PC-3 (cell line): ENCODE data around the gene FBXO34.

Experiments
- CTCF ChIP-seq: fragments of 300-600 bp; sonication (generic); conservative IDR thresholded peaks from 2 replicates; pipeline ENCODE4 v1.5.1; 2017; ENCODE audit warnings: antibody characterized with exemption, low read depth, mild to moderate bottlenecking, low read length
- EZH2 ChIP-seq: fragments of 300-600 bp; sonication (generic); IDR thresholded peaks from one replicate; pipeline ENCODE4 v1.6.1; 2017; ENCODE audit warnings: antibody characterized with exemption, mild to moderate bottlenecking, low read length; ENCODE audit not compliant: unreplicated experiment

DNA sequence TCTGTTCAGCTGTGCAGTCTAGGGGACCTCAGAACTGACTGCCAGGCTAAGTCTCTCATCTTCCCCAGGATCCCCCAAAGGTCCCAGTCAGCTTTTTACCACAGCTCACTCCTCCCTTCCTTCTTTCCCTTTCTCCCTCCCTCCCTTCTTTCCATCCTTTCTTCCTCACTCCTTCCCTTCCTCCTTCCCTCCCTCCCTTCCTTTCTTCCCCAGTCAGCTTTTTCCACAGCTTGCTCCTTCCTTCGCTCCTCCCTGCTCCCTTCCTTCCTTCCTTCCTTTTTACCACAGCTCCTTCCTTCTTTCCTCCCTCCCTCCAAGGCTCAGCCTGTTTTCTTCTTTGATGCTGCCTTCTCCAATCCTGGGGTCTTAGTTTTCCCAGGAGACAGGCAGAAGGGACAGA lies 101.2 kb downstream of the FBXO34 start:
- TF ChIP-seq CTCF (no peak), EZH2 (no peak)
